ENCODE measurements around the gene PEX14.

Gene PEX14

DNA sequence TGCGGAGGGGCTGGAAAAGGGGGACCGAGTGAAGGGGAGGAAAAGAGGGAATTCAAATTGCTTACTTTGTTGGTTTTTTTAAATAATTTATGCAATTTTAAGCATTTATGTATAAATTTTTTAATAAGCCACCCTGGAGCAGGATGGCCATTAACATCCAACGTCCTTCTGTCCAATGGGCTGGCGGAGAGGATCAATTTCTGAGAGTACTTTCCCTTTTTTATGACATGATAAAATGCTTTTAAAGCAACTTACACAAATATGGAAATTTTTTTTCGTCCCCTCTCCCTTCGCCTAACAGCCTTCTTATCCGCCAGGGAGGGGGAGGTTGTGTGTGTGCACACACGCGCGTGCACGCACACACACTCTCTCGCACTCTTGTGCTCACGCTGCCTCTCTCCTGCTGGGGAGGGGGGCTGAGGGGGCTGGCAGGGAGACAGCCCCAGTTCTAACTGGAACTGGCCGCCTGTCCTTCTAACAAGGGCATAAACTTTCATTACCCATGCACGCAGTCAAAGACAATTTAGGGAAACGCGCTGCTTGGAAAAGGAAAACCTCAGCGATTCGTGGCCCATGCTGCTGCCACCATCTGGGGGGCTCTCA is 198.5 kb downstream of the PEX14 start:
- WGBS: 91% methylated on average over 13 of the region's 19 CpGs
- no peak overlapping the region for H3K4me3 ChIP-seq (ENCODE audit: insufficient read depth in 1 of 2, low read depth in 1 of 2, low read length in 2 of 2)
- no peak overlapping the region for H3K27ac ChIP-seq (ENCODE audit: low read length, poor library complexity, severe bottlenecking)
- H2BK12ac ChIP-seq (ENCODE audit: low read length in 2 of 2): peak overlapping the region in 1 of 2 experiments; percentile 59
- no peak overlapping the region for H2BK5ac ChIP-seq (ENCODE audit: low read depth, low read length, poor library complexity, severe bottlenecking)
- no peak overlapping the region for H3K4me2 ChIP-seq (ENCODE audit: low read length, poor library complexity, severe bottlenecking)
- no peaks in the 10 kb centered on the region for H3K79me1 ChIP-seq (replicated peaks; ENCODE audit: low read length, poor library complexity, severe bottlenecking)
- H2AK5ac ChIP-seq (ENCODE audit: low read length, severe bottlenecking): no peak overlapping the region
- peaks cover 14 to 77% of the 10 kb centered on the region in 2 experiments for H3K27me3 ChIP-seq (ENCODE audit: control insufficient read depth in 1 of 2, insufficient read depth in 1 of 2, low read length in 2 of 2)
- H3K9ac ChIP-seq (ENCODE audit: low read length): no peak overlapping the region
- H2BK15ac ChIP-seq (ENCODE audit: low read depth, poor library complexity, severe bottlenecking): no peak overlapping the region
- H2AFZ ChIP-seq (ENCODE audit: low read depth, low read length): no peak overlapping the region
- no peak for DNase-seq
- no peak overlapping the region for H2BK120ac ChIP-seq (ENCODE audit: low read depth, low read length)
- no peak overlapping the region for H3K23ac ChIP-seq (ENCODE audit: low read length in 2 of 2)
- H3K14ac ChIP-seq (ENCODE audit: low read length in 2 of 2): no peak overlapping the region
- no peaks in the 10 kb centered on the region for H3K9me3 ChIP-seq (ENCODE audit: control insufficient read depth, low read length)
- H3K36me3 ChIP-seq (ENCODE audit: control insufficient read depth in 1 of 2, insufficient read depth in 2 of 2, low read depth in 1 of 2, low read length in 2 of 2): no peaks in the 10 kb centered on the region
- no peak overlapping the region for H4K8ac ChIP-seq (ENCODE audit: low read length)
- H3K18ac ChIP-seq (ENCODE audit: low read depth in 1 of 2, low read length in 2 of 2): no peak overlapping the region
- peaks cover 37% of the 10 kb centered on the region for H3K4me1 ChIP-seq (ENCODE audit: control insufficient read depth, insufficient read depth, low read depth, low read length)
- H4K91ac ChIP-seq (ENCODE audit: low read length): no peak overlapping the region
- no peak overlapping the region for H3K4ac ChIP-seq (ENCODE audit: low read depth in 1 of 2, low read length in 2 of 2)

DNA sequence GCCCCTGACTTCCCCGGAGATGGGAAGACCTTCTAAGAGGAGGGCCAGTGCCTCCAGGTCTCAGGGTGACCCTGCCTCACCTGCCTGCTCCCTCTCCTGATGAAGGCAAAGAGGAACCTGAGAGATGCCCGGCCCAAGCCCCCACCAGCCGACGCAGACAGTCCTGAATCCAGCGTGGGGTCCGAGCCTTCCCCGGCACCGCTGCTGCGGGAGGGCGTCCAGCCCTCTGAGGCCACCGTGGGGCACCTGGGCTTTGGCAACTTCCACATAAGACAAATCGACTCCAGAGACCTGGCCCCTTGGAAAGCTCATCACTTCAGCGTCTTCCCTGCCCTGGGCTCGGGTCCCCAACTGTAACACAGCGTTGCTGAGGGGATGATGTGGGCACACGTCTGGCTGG is 199.5 kb downstream of the PEX14 start:
- Histone ChIP-seq H3K18ac (ENCODE audit: low read depth in 1 of 2, low read length in 2 of 2) (no peak overlapping the region), H3K9me3 (ENCODE audit: control insufficient read depth, low read length) (no peaks in the 10 kb centered on the region), H3K27me3 (ENCODE audit: control insufficient read depth in 1 of 2, insufficient read depth in 1 of 2, low read length in 2 of 2) (peaks cover 14 to 74% of the 10 kb centered on the region in 2 experiments), H3K36me3 (ENCODE audit: control insufficient read depth in 1 of 2, insufficient read depth in 2 of 2, low read depth in 1 of 2, low read length in 2 of 2) (no peaks in the 10 kb centered on the region), H4K8ac (ENCODE audit: low read length) (no peak overlapping the region), H3K4me2 (ENCODE audit: low read length, poor library complexity, severe bottlenecking) (no peak overlapping the region), H3K79me1 (replicated peaks; ENCODE audit: low read length, poor library complexity, severe bottlenecking) (no peaks in the 10 kb centered on the region), H3K9ac (ENCODE audit: low read length) (no peak overlapping the region), H2AFZ (ENCODE audit: low read depth, low read length) (no peak overlapping the region), H2BK12ac (ENCODE audit: low read length in 2 of 2) (no peak overlapping the region), H3K27ac (ENCODE audit: low read length, poor library complexity, severe bottlenecking) (no peak overlapping the region), H2BK120ac (ENCODE audit: low read depth, low read length) (no peak overlapping the region), H3K14ac (ENCODE audit: low read length in 2 of 2) (no peak overlapping the region), H3K4me3 (ENCODE audit: insufficient read depth in 1 of 2, low read depth in 1 of 2, low read length in 2 of 2) (no peak overlapping the region), H4K91ac (ENCODE audit: low read length) (no peak overlapping the region), H2BK5ac (ENCODE audit: low read depth, low read length, poor library complexity, severe bottlenecking) (no peak overlapping the region), H3K4ac (ENCODE audit: low read depth in 1 of 2, low read length in 2 of 2) (no peak overlapping the region), H2BK15ac (ENCODE audit: low read depth, poor library complexity, severe bottlenecking) (no peak overlapping the region), H2AK5ac (ENCODE audit: low read length, severe bottlenecking) (no peak overlapping the region), H3K4me1 (ENCODE audit: control insufficient read depth, insufficient read depth, low read depth, low read length) (peaks cover 37% of the 10 kb centered on the region), H3K23ac (ENCODE audit: low read length in 2 of 2) (no peak overlapping the region)
- 96% methylated on average over 16 of the region's 16 CpGs for WGBS
- no peak for DNase-seq

DNA sequence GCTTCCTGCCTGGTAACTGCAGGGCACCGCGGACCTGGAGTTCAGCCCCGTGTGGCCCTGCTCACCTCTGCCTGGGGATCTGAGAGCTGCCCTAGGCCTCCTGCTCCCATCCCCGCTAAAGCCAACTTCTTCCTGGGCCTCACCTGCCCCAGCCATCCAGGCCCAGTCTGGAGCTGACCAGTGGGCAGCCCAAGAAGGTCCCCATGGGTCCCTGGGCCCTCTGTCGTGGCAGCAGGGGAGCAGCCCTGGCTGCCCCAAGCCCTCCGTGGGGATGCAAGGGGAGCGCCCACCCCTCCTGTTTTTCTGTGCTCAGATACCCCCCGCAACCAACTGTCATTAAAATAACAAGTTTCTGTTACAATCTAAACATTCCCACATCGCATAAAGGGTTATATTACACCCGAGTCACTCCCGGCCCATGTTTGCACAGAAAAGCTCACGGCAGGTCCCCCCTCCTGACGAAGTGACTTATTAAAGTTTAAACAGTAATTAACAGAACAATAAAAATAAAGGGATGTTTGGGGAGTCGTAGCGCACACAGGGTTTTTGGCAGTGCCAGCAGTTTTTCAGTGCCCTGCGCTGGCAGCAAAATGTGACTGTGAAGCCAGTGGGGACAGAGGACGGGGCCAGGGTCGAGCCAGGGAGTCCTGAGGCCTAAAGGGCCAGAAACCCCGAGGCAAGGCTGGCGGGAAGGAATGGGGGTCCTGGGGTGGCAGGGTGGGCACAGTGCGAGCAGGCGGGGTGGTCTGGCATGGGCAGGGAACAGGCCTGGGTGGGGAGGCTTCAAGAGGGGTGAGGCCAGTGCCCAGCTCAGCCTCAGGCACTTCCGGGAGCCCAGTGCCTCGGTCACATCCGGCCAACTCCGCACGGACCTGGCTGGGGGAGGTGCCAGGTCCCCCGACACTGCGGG is 200.2 kb downstream of the PEX14 start:
- Histone ChIP-seq H4K91ac (ENCODE audit: low read length) (peak overlapping the region; percentile 25), H3K18ac (ENCODE audit: low read depth in 1 of 2, low read length in 2 of 2) (peak overlapping the region in 1 of 2 experiments; percentile 4), H3K14ac (ENCODE audit: low read length in 2 of 2) (no peak overlapping the region), H2BK15ac (ENCODE audit: low read depth, poor library complexity, severe bottlenecking) (peak overlapping the region; percentile 50), H3K9me3 (ENCODE audit: control insufficient read depth, low read length) (no peaks in the 10 kb centered on the region), H3K4me2 (ENCODE audit: low read length, poor library complexity, severe bottlenecking) (no peak overlapping the region), H3K27ac (ENCODE audit: low read length, poor library complexity, severe bottlenecking) (no peak overlapping the region), H3K79me1 (replicated peaks; ENCODE audit: low read length, poor library complexity, severe bottlenecking) (no peaks in the 10 kb centered on the region), H3K4ac (ENCODE audit: low read depth in 1 of 2, low read length in 2 of 2) (no peak overlapping the region), H3K4me1 (ENCODE audit: control insufficient read depth, insufficient read depth, low read depth, low read length) (peaks cover 40% of the 10 kb centered on the region), H4K8ac (ENCODE audit: low read length) (no peak overlapping the region), H3K36me3 (ENCODE audit: control insufficient read depth in 1 of 2, insufficient read depth in 2 of 2, low read depth in 1 of 2, low read length in 2 of 2) (no peaks in the 10 kb centered on the region), H2AFZ (ENCODE audit: low read depth, low read length) (no peak overlapping the region), H2BK12ac (ENCODE audit: low read length in 2 of 2) (peak overlapping the region; percentile 64), H2BK5ac (ENCODE audit: low read depth, low read length, poor library complexity, severe bottlenecking) (no peak overlapping the region), H3K27me3 (ENCODE audit: control insufficient read depth in 1 of 2, insufficient read depth in 1 of 2, low read length in 2 of 2) (peaks cover 14 to 79% of the 10 kb centered on the region in 2 experiments), H2BK120ac (ENCODE audit: low read depth, low read length) (no peak overlapping the region), H3K23ac (ENCODE audit: low read length in 2 of 2) (no peak overlapping the region), H3K4me3 (ENCODE audit: insufficient read depth in 1 of 2, low read depth in 1 of 2, low read length in 2 of 2) (no peak overlapping the region), H2AK5ac (ENCODE audit: low read length, severe bottlenecking) (no peak overlapping the region), H3K9ac (ENCODE audit: low read length) (no peak overlapping the region)
- no peak for DNase-seq
- 89% methylated on average over 27 of the region's 29 CpGs for WGBS

DNA sequence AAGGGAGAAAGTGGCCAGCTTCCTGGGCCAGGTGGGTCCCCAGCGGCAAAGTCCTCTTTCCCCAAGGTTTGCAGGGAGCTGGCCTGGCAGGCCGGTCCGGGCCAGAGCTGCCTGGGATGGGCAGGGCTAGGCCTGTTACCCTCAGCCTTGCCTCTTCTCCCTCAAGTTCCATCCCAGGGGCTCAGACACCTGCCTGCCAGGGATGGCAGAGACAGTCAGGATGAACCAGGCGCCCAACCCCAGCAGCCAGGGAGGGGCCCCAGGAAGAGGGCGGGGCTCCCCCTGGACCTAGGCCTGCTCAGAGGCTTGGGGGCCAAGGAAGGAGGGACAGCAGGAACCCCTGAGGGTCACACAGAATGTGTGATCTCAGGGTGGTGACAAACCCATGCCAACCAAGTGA is 201.1 kb downstream of the PEX14 start:
- H3K4me1 ChIP-seq (ENCODE audit: control insufficient read depth, insufficient read depth, low read depth, low read length): peaks cover 43% of the 10 kb centered on the region
- DNase-seq: no peak
- H3K27me3 ChIP-seq (ENCODE audit: control insufficient read depth in 1 of 2, insufficient read depth in 1 of 2, low read length in 2 of 2): peaks cover 10 to 71% of the 10 kb centered on the region in 2 experiments
- H3K79me1 ChIP-seq (replicated peaks; ENCODE audit: low read length, poor library complexity, severe bottlenecking): no peaks in the 10 kb centered on the region
- H3K9ac ChIP-seq (ENCODE audit: low read length): no peak overlapping the region
- no peak overlapping the region for H2AFZ ChIP-seq (ENCODE audit: low read depth, low read length)
- H2BK120ac ChIP-seq (ENCODE audit: low read depth, low read length): no peak overlapping the region
- peak overlapping the region; percentile 30 for H4K8ac ChIP-seq (ENCODE audit: low read length)
- peak overlapping the region in 1 of 2 experiments; percentile 23 for H3K14ac ChIP-seq (ENCODE audit: low read length in 2 of 2)
- H3K36me3 ChIP-seq (ENCODE audit: control insufficient read depth in 1 of 2, insufficient read depth in 2 of 2, low read depth in 1 of 2, low read length in 2 of 2): no peaks in the 10 kb centered on the region
- no peak overlapping the region for H2BK5ac ChIP-seq (ENCODE audit: low read depth, low read length, poor library complexity, severe bottlenecking)
- no peak overlapping the region for H3K27ac ChIP-seq (ENCODE audit: low read length, poor library complexity, severe bottlenecking)
- H3K4ac ChIP-seq (ENCODE audit: low read depth in 1 of 2, low read length in 2 of 2): no peak overlapping the region
- no peak overlapping the region for H4K91ac ChIP-seq (ENCODE audit: low read length)
- no peak overlapping the region for H2BK15ac ChIP-seq (ENCODE audit: low read depth, poor library complexity, severe bottlenecking)
- no peak overlapping the region for H3K4me2 ChIP-seq (ENCODE audit: low read length, poor library complexity, severe bottlenecking)
- H3K4me3 ChIP-seq (ENCODE audit: insufficient read depth in 1 of 2, low read depth in 1 of 2, low read length in 2 of 2): no peak overlapping the region
- no peak overlapping the region for H3K18ac ChIP-seq (ENCODE audit: low read depth in 1 of 2, low read length in 2 of 2)
- peak overlapping the region in 1 of 2 experiments; percentile 16 for H2BK12ac ChIP-seq (ENCODE audit: low read length in 2 of 2)
- H2AK5ac ChIP-seq (ENCODE audit: low read length, severe bottlenecking): no peak overlapping the region
- no peaks in the 10 kb centered on the region for H3K9me3 ChIP-seq (ENCODE audit: control insufficient read depth, low read length)
- no peak overlapping the region for H3K23ac ChIP-seq (ENCODE audit: low read length in 2 of 2)
- 92% methylated on average over 4 of the region's 5 CpGs for WGBS

Measured in mesenchymal stem cell (in vitro differentiated cells and primary cell).